H9 (cell line): ENCODE data around the gene HRH1. TPM values are rescaled to one million over a fixed set of nuclear protein-coding genes. Genes with fewer than 3 reads are reported as not detected.

ENCODE experiments used
- DNase-seq: peaks from one replicate; pipeline ENCODE4 v3.0.0-alpha.2; 2017
- H2AFZ ChIP-seq: one replicate; pipeline ENCODE4 v1.6.1; 2013; ENCODE audit warnings: mild to moderate bottlenecking, low read length, control low read depth, moderate library complexity
- H2AK5ac ChIP-seq: 2 replicates; pipeline ENCODE4 v1.6.1; 2013; ENCODE audit warnings: low read length, control low read depth, mixed read lengths; ENCODE audit not compliant: insufficient read length
- H2BK120ac ChIP-seq: one replicate; pipeline ENCODE4 v1.6.1; 2013; ENCODE audit warnings: low read depth, mild to moderate bottlenecking, low read length, control low read depth, inconsistent platforms; ENCODE audit not compliant: poor library complexity, severe bottlenecking
- H2BK12ac ChIP-seq: 2 replicates; pipeline ENCODE4 v1.6.1; 2013; ENCODE audit warnings: low read length, control low read depth, mixed read lengths, low read depth; ENCODE audit not compliant: insufficient read length
- H2BK15ac ChIP-seq: 2 replicates; pipeline ENCODE4 v1.6.1; 2013; ENCODE audit warnings: low read depth, low read length, control low read depth
- H2BK20ac ChIP-seq: one replicate; pipeline ENCODE4 v1.6.1; 2013; ENCODE audit warnings: low read depth, mild to moderate bottlenecking, low read length, control low read depth, inconsistent platforms; ENCODE audit not compliant: poor library complexity, severe bottlenecking
- H2BK5ac ChIP-seq: 2 replicates; pipeline ENCODE4 v1.6.1; 2013; ENCODE audit warnings: low read length, control low read depth, mixed read lengths; ENCODE audit not compliant: insufficient read length
- H3K14ac ChIP-seq: 2 replicates; pipeline ENCODE4 v1.6.1; 2013; ENCODE audit warnings: low read length, control low read depth; ENCODE audit not compliant: insufficient read depth
- H3K18ac ChIP-seq: 2 replicates; pipeline ENCODE4 v1.6.1; 2013; ENCODE audit warnings: low read depth, mild to moderate bottlenecking, mixed read lengths, low read length, control low read depth; ENCODE audit not compliant: insufficient read length
- H3K23ac ChIP-seq: 2 replicates; pipeline ENCODE4 v1.6.1; 2013; ENCODE audit warnings: low read length, control low read depth, mixed read lengths, low read depth; ENCODE audit not compliant: insufficient read length
- H3K23me2 ChIP-seq: 2 replicates; pipeline ENCODE4 v1.6.1; 2013; ENCODE audit warnings: low read depth, mild to moderate bottlenecking, mixed read lengths, low read length, control low read depth; ENCODE audit not compliant: insufficient read length, poor library complexity, severe bottlenecking
- H3K27ac ChIP-seq: 2 replicates; pipeline ENCODE4 v1.5.1; 2013; ENCODE audit warnings: low read length, control low read depth, mixed read lengths, low read depth; ENCODE audit not compliant: insufficient read length
- H3K27me3 ChIP-seq: 2 replicates; pipeline ENCODE4 v1.6.1; 2013; ENCODE audit warnings: low read length, control low read depth, inconsistent platforms; ENCODE audit not compliant: insufficient read depth
- H3K4ac ChIP-seq: 2 replicates; pipeline ENCODE4 v1.6.1; 2013; ENCODE audit warnings: low read depth, mild to moderate bottlenecking, control low read depth, inconsistent platforms, low read length, moderate library complexity
- H3K4me1 ChIP-seq: 2 replicates; pipeline ENCODE4 v1.6.1; 2013; ENCODE audit warnings: low read length, control low read depth, inconsistent platforms; ENCODE audit not compliant: insufficient read depth
- H3K4me2 ChIP-seq: 2 replicates; pipeline ENCODE4 v1.6.1; 2013; ENCODE audit warnings: low read length, control low read depth, mixed read lengths; ENCODE audit not compliant: insufficient read length, insufficient read depth
- H3K56ac ChIP-seq: 2 replicates; pipeline ENCODE4 v1.6.1; 2013; ENCODE audit warnings: low read depth, mild to moderate bottlenecking, mixed read lengths, low read length, control low read depth; ENCODE audit not compliant: insufficient read length
- H3K79me1 ChIP-seq: 2 replicates; pipeline ENCODE4 v1.6.1; 2013; ENCODE audit warnings: low read depth, mild to moderate bottlenecking, moderate library complexity, low read length, control low read depth, inconsistent platforms; ENCODE audit not compliant: insufficient read depth, poor library complexity, severe bottlenecking
- H3K79me2 ChIP-seq: 2 replicates; pipeline ENCODE4 v1.6.1; 2013; ENCODE audit warnings: low read length, control low read depth, inconsistent platforms; ENCODE audit not compliant: insufficient read depth
- H3K9ac ChIP-seq: 2 replicates; pipeline ENCODE4 v1.6.1; 2013; ENCODE audit warnings: low read length, control low read depth, mixed read lengths; ENCODE audit not compliant: insufficient read length; ENCODE audit errors: extremely low read depth
- H3K9me3 ChIP-seq: one replicate; pipeline ENCODE4 v1.6.1; 2013; ENCODE audit warnings: low read depth, low read length, inconsistent platforms; ENCODE audit not compliant: control insufficient read depth
- H3T11ph ChIP-seq: one replicate; pipeline ENCODE4 v1.6.1; 2013; ENCODE audit warnings: mild to moderate bottlenecking, low read length, control low read depth, inconsistent platforms
- H4K20me1 ChIP-seq: one replicate; pipeline ENCODE4 v1.6.1; 2013; ENCODE audit not compliant: control insufficient read depth, insufficient read length, insufficient read depth
- H4K5ac ChIP-seq: 2 replicates; pipeline ENCODE4 v1.6.1; 2013; ENCODE audit warnings: low read depth, mild to moderate bottlenecking, mixed read lengths, low read length, control low read depth; ENCODE audit not compliant: insufficient read length
- H4K8ac ChIP-seq: replicated peaks from 2 replicates; pipeline ENCODE4 v1.6.1; 2013; ENCODE audit warnings: low read length, control low read depth, mixed read lengths, low read depth; ENCODE audit not compliant: insufficient read length
- H4K91ac ChIP-seq: 2 replicates; pipeline ENCODE4 v1.6.1; 2013; ENCODE audit warnings: low read depth, mild to moderate bottlenecking, moderate library complexity, mixed read lengths, low read length, control low read depth; ENCODE audit not compliant: insufficient read length
- H3K27ac Mint-ChIP-seq, 3 experiments: 2 replicates in 2 of 3; 3 replicates in 1 of 3; pipeline ENCODE4 v1.8.0; 2020 to 2021; ENCODE audit warnings: mixed read lengths in 3 of 3, mild to moderate bottlenecking in 1 of 3, moderate library complexity in 1 of 3
- H3K27me3 Mint-ChIP-seq: 2 replicates; pipeline ENCODE4 v1.8.0; 2021; ENCODE audit warnings: low read depth, mild to moderate bottlenecking, moderate library complexity, mixed read lengths
- H3K36me3 Mint-ChIP-seq, 3 experiments: 2 replicates in 2 of 3; 3 replicates in 1 of 3; pipeline ENCODE4 v1.8.0; 2020 to 2021; ENCODE audit warnings: low read depth in 3 of 3, mixed read lengths in 3 of 3; ENCODE audit not compliant: insufficient read depth in 1 of 3
- H3K4me1 Mint-ChIP-seq, 2 experiments: 2 replicates each; pipeline ENCODE4 v1.8.0; 2020; ENCODE audit warnings: mixed read lengths in 2 of 2
- H3K4me3 Mint-ChIP-seq, 2 experiments: 2 replicates in 1 of 2; 3 replicates in 1 of 2; pipeline ENCODE4 v1.8.0; 2020 to 2021; ENCODE audit warnings: mild to moderate bottlenecking in 2 of 2, mixed read lengths in 2 of 2, moderate library complexity in 1 of 2
- H3K9me3 Mint-ChIP-seq, 2 experiments: 2 replicates in 1 of 2; 3 replicates in 1 of 2; pipeline ENCODE4 v1.8.0; 2020; ENCODE audit warnings: mild to moderate bottlenecking in 2 of 2, mixed read lengths in 2 of 2, moderate library complexity in 1 of 2
- CTCF ChIP-seq: fragments of 200-600 bp; sonication (generic); conservative IDR thresholded peaks from 3 replicates; pipeline ENCODE4 v1.8.0; 2021; ENCODE audit warnings: antibody characterized with exemption, mild to moderate bottlenecking
- WGBS: extraction: QIAGEN DNeasy Blood & Tissue Kit; methylation state at CpG from one replicate; pipeline ENCODE4 v1.1.7; 2013; ENCODE audit warnings: missing lambda C conversion rate, low lambda C conversion rate, mixed read lengths; ENCODE audit not compliant: insufficient read length; ENCODE audit errors: extremely low coverage; 5-methylcytosine and 5-hydroxymethylcytosine counted together
- total RNA-seq: library from RNA; stranded (reverse); gene quantifications from 2 replicates; pipeline ENCODE4 v1.2.1, GENCODE V29; 2021

HRH1 gene
- total RNA-seq, 1 experiment from 2014 or later: 0.74 TPM

GRCh38 chr3:11304175-11304574 is 149.9 kb downstream of the HRH1 start:
- no peak for TF ChIP-seq CTCF
- Histone ChIP-seq H4K20me1 (no peaks in the 10 kb centered on the region), H4K5ac (no peak overlapping the region), H3K4ac (no peak overlapping the region), H3T11ph (no peak overlapping the region), H3K23me2 (no peaks in the 10 kb centered on the region), H3K9ac (no peak overlapping the region), H4K91ac (no peak overlapping the region), H3K79me1 (no peaks in the 10 kb centered on the region), H2BK12ac (no peak overlapping the region), H3K14ac (no peak overlapping the region), H3K79me2 (no peaks in the 10 kb centered on the region), H2AK5ac (no peak overlapping the region), H2AFZ (no peak overlapping the region), H3K4me1 (no peaks in the 10 kb centered on the region), H3K27ac (no peak overlapping the region), H3K23ac (no peak overlapping the region), H2BK20ac (no peak overlapping the region), H3K4me2 (no peak overlapping the region), H2BK120ac (no peak overlapping the region), H2BK15ac (no peak overlapping the region), H4K8ac (no peak overlapping the region), H2BK5ac (no peak overlapping the region), H3K27me3 (no peaks in the 10 kb centered on the region; the same call in 1 of the 2 replicates), H3K56ac (no peak overlapping the region), H3K18ac (no peak overlapping the region), H3K9me3 (no peaks in the 10 kb centered on the region)
- H3K4me1 Mint-ChIP-seq: no peaks in the 10 kb centered on the region
- H3K36me3 Mint-ChIP-seq: peaks cover 5 to 41% (median 18%) of the 10 kb centered on the region in 3 experiments; a peak in 6 of 7 replicates
- H3K27me3 Mint-ChIP-seq: no peaks in the 10 kb centered on the region
- WGBS: no CpG with 5 or more reads among the region's 6 CpGs
- DNase-seq: no peak
- no peaks in the 10 kb centered on the region for H3K9me3 Mint-ChIP-seq
- no peak overlapping the region for H3K4me3 Mint-ChIP-seq
- H3K27ac Mint-ChIP-seq: no peak overlapping the region
